Osteocyte (in vitro differentiated cells): ENCODE data around the gene BARHL1. TPM values are rescaled to one million over a fixed set of nuclear protein-coding genes. Genes with fewer than 3 reads are reported as not detected.
A peak's percentile ranks its signal among the peaks of the same experiment; 100 is the strongest.

Experiments
- DNase-seq: peaks from one replicate; pipeline ENCODE4 v3.0.0; 2021; ENCODE audit warnings: mixed read lengths; ENCODE audit not compliant: unreplicated experiment; ENCODE audit errors: extremely low spot score
- H3K27ac Mint-ChIP-seq: one replicate; pipeline ENCODE4 v1.8.0; 2021; ENCODE audit warnings: mild to moderate bottlenecking, mixed read lengths; ENCODE audit not compliant: unreplicated experiment
- H3K27me3 Mint-ChIP-seq: one replicate; pipeline ENCODE4 v1.8.0; 2021; ENCODE audit warnings: mixed read lengths; ENCODE audit not compliant: unreplicated experiment
- H3K36me3 Mint-ChIP-seq: one replicate; pipeline ENCODE4 v1.8.0; 2021; ENCODE audit warnings: mixed read lengths; ENCODE audit not compliant: unreplicated experiment
- H3K4me1 Mint-ChIP-seq: one replicate; pipeline ENCODE4 v1.8.0; 2021; ENCODE audit warnings: mixed read lengths; ENCODE audit not compliant: unreplicated experiment
- H3K4me3 Mint-ChIP-seq: one replicate; pipeline ENCODE4 v1.8.0; 2021; ENCODE audit warnings: mild to moderate bottlenecking, moderate library complexity, mixed read lengths; ENCODE audit not compliant: unreplicated experiment
- H3K9me3 Mint-ChIP-seq: one replicate; pipeline ENCODE4 v1.8.0; 2021; ENCODE audit warnings: mixed read lengths; ENCODE audit not compliant: unreplicated experiment
- CTCF ChIP-seq: fragments of 200-600 bp; sonication (generic); IDR thresholded peaks from 2 replicates; pipeline ENCODE4 v1.5.0; 2021; ENCODE audit warnings: antibody characterized with exemption, mild to moderate bottlenecking, moderate library complexity
- total RNA-seq: library from RNA; stranded (reverse); gene quantifications from 2 replicates; pipeline ENCODE4 v1.2.1, GENCODE V29; 2021

Gene BARHL1
- total RNA-seq, 1 donor from 2014 or later, result not detected

GRCh38 chr9:132545578-132545977 is 36.8 kb upstream of the BARHL1 start:
- H3K4me1 Mint-ChIP-seq, result peaks cover 20% of the 10 kb centered on the region
- no peak for TF ChIP-seq CTCF
- H3K27me3 Mint-ChIP-seq, result no peaks in the 10 kb centered on the region
- H3K4me3 Mint-ChIP-seq, result no peak overlapping the region
- no peak for DNase-seq
- H3K27ac Mint-ChIP-seq, result no peak overlapping the region
- no peaks in the 10 kb centered on the region for H3K36me3 Mint-ChIP-seq
- no peaks in the 10 kb centered on the region for H3K9me3 Mint-ChIP-seq

GRCh38 chr9:132546148-132547051 is 36.0 kb upstream of the BARHL1 start:
- Mint-ChIP-seq H3K4me3 (peak overlapping the region; percentile 56), H3K27me3 (no peaks in the 10 kb centered on the region), H3K36me3 (no peaks in the 10 kb centered on the region), H3K27ac (no peak overlapping the region), H3K4me1 (peaks cover 20% of the 10 kb centered on the region), H3K9me3 (no peaks in the 10 kb centered on the region)
- TF ChIP-seq CTCF, result peak; percentile 49
- DNase-seq, result no peak

- DNase-seq, result no peak
- peaks cover 20% of the 10 kb centered on the region for H3K4me1 Mint-ChIP-seq
- no peak overlapping the region for H3K27ac Mint-ChIP-seq
- no peak overlapping the region for H3K4me3 Mint-ChIP-seq
- no peaks in the 10 kb centered on the region for H3K9me3 Mint-ChIP-seq
- no peaks in the 10 kb centered on the region for H3K36me3 Mint-ChIP-seq
- no peaks in the 10 kb centered on the region for H3K27me3 Mint-ChIP-seq
- TF ChIP-seq CTCF, result no peak
Observed at GRCh38 chr9:132547052-132547431, 35.4 kb upstream of the BARHL1 start.

GRCh38 chr9:132547436-132547835 is 35.0 kb upstream of the BARHL1 start:
- Mint-ChIP-seq H3K36me3 (no peaks in the 10 kb centered on the region), H3K4me1 (peaks cover 20% of the 10 kb centered on the region), H3K9me3 (no peaks in the 10 kb centered on the region), H3K4me3 (no peak overlapping the region), H3K27me3 (no peaks in the 10 kb centered on the region), H3K27ac (no peak overlapping the region)
- DNase-seq, result no peak
- no peak for TF ChIP-seq CTCF

GRCh38 chr9:132547976-132548730 is 34.3 kb upstream of the BARHL1 start:
- Mint-ChIP-seq H3K4me3 (no peak overlapping the region), H3K4me1 (peaks cover 20% of the 10 kb centered on the region), H3K27me3 (no peaks in the 10 kb centered on the region), H3K36me3 (no peaks in the 10 kb centered on the region), H3K9me3 (no peaks in the 10 kb centered on the region), H3K27ac (no peak overlapping the region)
- TF ChIP-seq CTCF, result no peak
- no peak for DNase-seq
